ENCODE measurements around the gene CNGA2. TPM values are rescaled to one million over a fixed set of nuclear protein-coding genes. Genes with fewer than 3 reads are reported as not detected.

Gene CNGA2
- total RNA-seq, 1 donor from 2014 or later, result not detected

- ATAC-seq, result no peak
- Histone ChIP-seq H3K4me1 (no peaks in the 10 kb centered on the region), H3K27me3 (ENCODE audit: low read depth) (no peaks in the 10 kb centered on the region), H3K9me3 (no peaks in the 10 kb centered on the region), H3K36me3 (no peaks in the 10 kb centered on the region), H3K27ac (no peak overlapping the region), H3K4me3 (no peak overlapping the region)
- DNase-seq, result no peak
- intact Hi-C loops (cut with DNase I), result no loop called here
- no peak for TF ChIP-seq CTCF (IDR thresholded peaks at IDR 0.05)
Measured at GRCh38 chrX:151699746-151700145, 34.8 kb upstream of the CNGA2 start.

GRCh38 chrX:151700581-151700980, 34.0 kb upstream of the CNGA2 start:
- ATAC-seq (no peak), DNase-seq (no peak)
- no peaks in the 10 kb centered on the region for H3K4me1 ChIP-seq
- intact Hi-C loops (cut with DNase I), result no loop called here
- no peak overlapping the region for H3K4me3 ChIP-seq
- no peaks in the 10 kb centered on the region for H3K27me3 ChIP-seq (ENCODE audit: low read depth)
- no peak for TF ChIP-seq CTCF (IDR thresholded peaks at IDR 0.05)
- H3K27ac ChIP-seq, result no peak overlapping the region
- no peaks in the 10 kb centered on the region for H3K36me3 ChIP-seq
- H3K9me3 ChIP-seq, result no peaks in the 10 kb centered on the region

- Histone ChIP-seq H3K4me3 (no peak overlapping the region), H3K36me3 (no peaks in the 10 kb centered on the region), H3K9me3 (no peaks in the 10 kb centered on the region), H3K27me3 (ENCODE audit: low read depth) (no peaks in the 10 kb centered on the region), H3K4me1 (no peaks in the 10 kb centered on the region), H3K27ac (no peak overlapping the region)
- DNase-seq (no peak), ATAC-seq (no peak)
- intact Hi-C loops (cut with DNase I), result no loop called here
- no peak for TF ChIP-seq CTCF (IDR thresholded peaks at IDR 0.05)
Measured at GRCh38 chrX:151701071-151701470, 33.5 kb upstream of the CNGA2 start.

GRCh38 chrX:151701531-151701930, 33.0 kb upstream of the CNGA2 start:
- H3K27ac ChIP-seq, result no peak overlapping the region
- no peaks in the 10 kb centered on the region for H3K4me1 ChIP-seq
- H3K9me3 ChIP-seq, result no peaks in the 10 kb centered on the region
- intact Hi-C loops (cut with DNase I), result no loop called here
- no peak for ATAC-seq
- TF ChIP-seq CTCF (IDR thresholded peaks at IDR 0.05), result no peak
- no peak for DNase-seq
- no peaks in the 10 kb centered on the region for H3K36me3 ChIP-seq
- no peak overlapping the region for H3K4me3 ChIP-seq
- H3K27me3 ChIP-seq (ENCODE audit: low read depth), result no peaks in the 10 kb centered on the region

GRCh38 chrX:151702026-151702714, 32.4 kb upstream of the CNGA2 start:
- H3K4me3 ChIP-seq, result no peak overlapping the region

More at GRCh38 chrX:151702026-151702714, 32.4 kb upstream of the CNGA2 start:
- no peaks in the 10 kb centered on the region for H3K36me3 ChIP-seq
- DNase-seq (no peak), ATAC-seq (no peak)
- H3K27me3 ChIP-seq (ENCODE audit: low read depth), result no peaks in the 10 kb centered on the region
- no peak for TF ChIP-seq CTCF (IDR thresholded peaks at IDR 0.05)
- intact Hi-C loops (cut with DNase I), result no loop called here
- no peaks in the 10 kb centered on the region for H3K9me3 ChIP-seq
- no peaks in the 10 kb centered on the region for H3K4me1 ChIP-seq
- no peak overlapping the region for H3K27ac ChIP-seq

All from lower lobe of right lung (tissue), 2 donors.